H9 (cell line): ENCODE data around the gene THSD4. TPM values are rescaled to one million over a fixed set of nuclear protein-coding genes. Genes with fewer than 3 reads are reported as not detected.

ENCODE experiments used
- DNase-seq: peaks from one replicate; pipeline ENCODE4 v3.0.0-alpha.2; 2017
- H2AFZ ChIP-seq: one replicate; pipeline ENCODE4 v1.6.1; 2013; ENCODE audit warnings: mild to moderate bottlenecking, low read length, control low read depth, moderate library complexity
- H2AK5ac ChIP-seq: 2 replicates; pipeline ENCODE4 v1.6.1; 2013; ENCODE audit warnings: low read length, control low read depth, mixed read lengths; ENCODE audit not compliant: insufficient read length
- H2BK120ac ChIP-seq: one replicate; pipeline ENCODE4 v1.6.1; 2013; ENCODE audit warnings: low read depth, mild to moderate bottlenecking, low read length, control low read depth, inconsistent platforms; ENCODE audit not compliant: poor library complexity, severe bottlenecking
- H2BK12ac ChIP-seq: 2 replicates; pipeline ENCODE4 v1.6.1; 2013; ENCODE audit warnings: low read length, control low read depth, mixed read lengths, low read depth; ENCODE audit not compliant: insufficient read length
- H2BK15ac ChIP-seq: 2 replicates; pipeline ENCODE4 v1.6.1; 2013; ENCODE audit warnings: low read depth, low read length, control low read depth
- H2BK20ac ChIP-seq: one replicate; pipeline ENCODE4 v1.6.1; 2013; ENCODE audit warnings: low read depth, mild to moderate bottlenecking, low read length, control low read depth, inconsistent platforms; ENCODE audit not compliant: poor library complexity, severe bottlenecking
- H2BK5ac ChIP-seq: 2 replicates; pipeline ENCODE4 v1.6.1; 2013; ENCODE audit warnings: low read length, control low read depth, mixed read lengths; ENCODE audit not compliant: insufficient read length
- H3K14ac ChIP-seq: 2 replicates; pipeline ENCODE4 v1.6.1; 2013; ENCODE audit warnings: low read length, control low read depth; ENCODE audit not compliant: insufficient read depth
- H3K18ac ChIP-seq: 2 replicates; pipeline ENCODE4 v1.6.1; 2013; ENCODE audit warnings: low read depth, mild to moderate bottlenecking, mixed read lengths, low read length, control low read depth; ENCODE audit not compliant: insufficient read length
- H3K23ac ChIP-seq: 2 replicates; pipeline ENCODE4 v1.6.1; 2013; ENCODE audit warnings: low read length, control low read depth, mixed read lengths, low read depth; ENCODE audit not compliant: insufficient read length
- H3K23me2 ChIP-seq: 2 replicates; pipeline ENCODE4 v1.6.1; 2013; ENCODE audit warnings: low read depth, mild to moderate bottlenecking, mixed read lengths, low read length, control low read depth; ENCODE audit not compliant: insufficient read length, poor library complexity, severe bottlenecking
- H3K27ac ChIP-seq: 2 replicates; pipeline ENCODE4 v1.5.1; 2013; ENCODE audit warnings: low read length, control low read depth, mixed read lengths, low read depth; ENCODE audit not compliant: insufficient read length
- H3K27me3 ChIP-seq: 2 replicates; pipeline ENCODE4 v1.6.1; 2013; ENCODE audit warnings: low read length, control low read depth, inconsistent platforms; ENCODE audit not compliant: insufficient read depth
- H3K4ac ChIP-seq: 2 replicates; pipeline ENCODE4 v1.6.1; 2013; ENCODE audit warnings: low read depth, mild to moderate bottlenecking, control low read depth, inconsistent platforms, low read length, moderate library complexity
- H3K4me1 ChIP-seq: 2 replicates; pipeline ENCODE4 v1.6.1; 2013; ENCODE audit warnings: low read length, control low read depth, inconsistent platforms; ENCODE audit not compliant: insufficient read depth
- H3K4me2 ChIP-seq: 2 replicates; pipeline ENCODE4 v1.6.1; 2013; ENCODE audit warnings: low read length, control low read depth, mixed read lengths; ENCODE audit not compliant: insufficient read length, insufficient read depth
- H3K56ac ChIP-seq: 2 replicates; pipeline ENCODE4 v1.6.1; 2013; ENCODE audit warnings: low read depth, mild to moderate bottlenecking, mixed read lengths, low read length, control low read depth; ENCODE audit not compliant: insufficient read length
- H3K79me1 ChIP-seq: 2 replicates; pipeline ENCODE4 v1.6.1; 2013; ENCODE audit warnings: low read depth, mild to moderate bottlenecking, moderate library complexity, low read length, control low read depth, inconsistent platforms; ENCODE audit not compliant: insufficient read depth, poor library complexity, severe bottlenecking
- H3K79me2 ChIP-seq: 2 replicates; pipeline ENCODE4 v1.6.1; 2013; ENCODE audit warnings: low read length, control low read depth, inconsistent platforms; ENCODE audit not compliant: insufficient read depth
- H3K9ac ChIP-seq: 2 replicates; pipeline ENCODE4 v1.6.1; 2013; ENCODE audit warnings: low read length, control low read depth, mixed read lengths; ENCODE audit not compliant: insufficient read length; ENCODE audit errors: extremely low read depth
- H3K9me3 ChIP-seq: one replicate; pipeline ENCODE4 v1.6.1; 2013; ENCODE audit warnings: low read depth, low read length, inconsistent platforms; ENCODE audit not compliant: control insufficient read depth
- H3T11ph ChIP-seq: one replicate; pipeline ENCODE4 v1.6.1; 2013; ENCODE audit warnings: mild to moderate bottlenecking, low read length, control low read depth, inconsistent platforms
- H4K20me1 ChIP-seq: one replicate; pipeline ENCODE4 v1.6.1; 2013; ENCODE audit not compliant: control insufficient read depth, insufficient read length, insufficient read depth
- H4K5ac ChIP-seq: 2 replicates; pipeline ENCODE4 v1.6.1; 2013; ENCODE audit warnings: low read depth, mild to moderate bottlenecking, mixed read lengths, low read length, control low read depth; ENCODE audit not compliant: insufficient read length
- H4K8ac ChIP-seq: replicated peaks from 2 replicates; pipeline ENCODE4 v1.6.1; 2013; ENCODE audit warnings: low read length, control low read depth, mixed read lengths, low read depth; ENCODE audit not compliant: insufficient read length
- H4K91ac ChIP-seq: 2 replicates; pipeline ENCODE4 v1.6.1; 2013; ENCODE audit warnings: low read depth, mild to moderate bottlenecking, moderate library complexity, mixed read lengths, low read length, control low read depth; ENCODE audit not compliant: insufficient read length
- H3K27ac Mint-ChIP-seq, 3 experiments: 2 replicates in 2 of 3; 3 replicates in 1 of 3; pipeline ENCODE4 v1.8.0; 2020 to 2021; ENCODE audit warnings: mixed read lengths in 3 of 3, mild to moderate bottlenecking in 1 of 3, moderate library complexity in 1 of 3
- H3K27me3 Mint-ChIP-seq: 2 replicates; pipeline ENCODE4 v1.8.0; 2021; ENCODE audit warnings: low read depth, mild to moderate bottlenecking, moderate library complexity, mixed read lengths
- H3K36me3 Mint-ChIP-seq, 3 experiments: 2 replicates in 2 of 3; 3 replicates in 1 of 3; pipeline ENCODE4 v1.8.0; 2020 to 2021; ENCODE audit warnings: low read depth in 3 of 3, mixed read lengths in 3 of 3; ENCODE audit not compliant: insufficient read depth in 1 of 3
- H3K4me1 Mint-ChIP-seq, 2 experiments: 2 replicates each; pipeline ENCODE4 v1.8.0; 2020; ENCODE audit warnings: mixed read lengths in 2 of 2
- H3K4me3 Mint-ChIP-seq, 2 experiments: 2 replicates in 1 of 2; 3 replicates in 1 of 2; pipeline ENCODE4 v1.8.0; 2020 to 2021; ENCODE audit warnings: mild to moderate bottlenecking in 2 of 2, mixed read lengths in 2 of 2, moderate library complexity in 1 of 2
- H3K9me3 Mint-ChIP-seq, 2 experiments: 2 replicates in 1 of 2; 3 replicates in 1 of 2; pipeline ENCODE4 v1.8.0; 2020; ENCODE audit warnings: mild to moderate bottlenecking in 2 of 2, mixed read lengths in 2 of 2, moderate library complexity in 1 of 2
- WGBS: extraction: QIAGEN DNeasy Blood & Tissue Kit; methylation state at CpG from one replicate; pipeline ENCODE4 v1.1.7; 2013; ENCODE audit warnings: missing lambda C conversion rate, low lambda C conversion rate, mixed read lengths; ENCODE audit not compliant: insufficient read length; ENCODE audit errors: extremely low coverage; 5-methylcytosine and 5-hydroxymethylcytosine counted together
- total RNA-seq: library from RNA; stranded (reverse); gene quantifications from 2 replicates; pipeline ENCODE4 v1.2.1, GENCODE V29; 2021
- TF ChIP-seq, protein P1 (sequence below): fragments of 200-600 bp; sonication (generic); conservative IDR thresholded peaks from 3 replicates; pipeline ENCODE4 v1.8.0; 2021; ENCODE audit warnings: antibody characterized with exemption, mild to moderate bottlenecking

THSD4 gene
- total RNA-seq, 1 experiment from 2014 or later: 5.5 TPM

DNA sequence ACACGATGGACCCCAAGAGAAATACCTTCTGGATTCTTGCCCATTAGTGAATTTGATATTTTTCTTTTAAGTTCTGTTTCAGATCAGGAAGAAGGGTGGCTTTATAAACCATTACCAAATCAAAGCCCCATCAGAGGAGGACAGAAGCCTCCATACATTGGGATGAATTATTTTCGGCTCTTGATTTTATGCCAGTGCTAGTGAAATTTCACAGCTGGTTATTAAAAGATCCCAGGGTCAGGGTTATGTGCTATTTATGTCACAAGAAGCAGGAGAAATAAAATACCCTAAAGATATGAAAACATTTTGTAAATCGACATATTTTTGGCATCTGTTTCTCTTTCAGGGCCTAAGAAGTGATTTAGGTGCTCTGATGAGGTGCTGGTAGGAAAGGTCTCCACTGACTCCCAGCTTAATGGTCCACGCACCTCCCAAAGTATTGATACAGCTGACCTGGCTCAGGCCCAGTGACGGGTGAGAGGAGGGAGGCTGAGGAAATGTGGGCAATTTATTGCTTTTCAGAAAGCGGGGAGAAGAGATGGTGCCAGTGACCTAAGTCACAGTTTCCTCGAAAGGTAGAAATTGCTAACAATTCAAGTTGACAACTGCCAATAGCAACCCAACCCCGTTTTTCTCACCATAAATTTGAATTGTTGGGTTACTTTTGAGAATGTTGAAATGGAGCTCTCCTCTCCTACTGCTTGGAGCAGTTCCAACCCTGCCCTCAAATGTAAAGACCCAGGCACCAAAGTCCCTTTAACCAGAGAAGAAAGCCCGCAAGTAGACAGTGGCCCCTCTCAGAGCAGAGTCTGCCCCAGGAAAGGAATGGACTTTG, 379.5 kb downstream of the THSD4 start:
- Histone ChIP-seq H3K79me1 (no peaks in the 10 kb centered on the region), H4K20me1 (no peaks in the 10 kb centered on the region), H3K9ac (no peak overlapping the region), H2BK120ac (no peak overlapping the region), H2BK15ac (no peak overlapping the region), H3K9me3 (no peaks in the 10 kb centered on the region), H3K23ac (no peak overlapping the region), H3K4me1 (no peaks in the 10 kb centered on the region), H3T11ph (no peak overlapping the region), H2BK12ac (no peak overlapping the region), H3K4me2 (no peak overlapping the region), H4K5ac (no peak overlapping the region), H4K8ac (no peak overlapping the region), H2AK5ac (no peak overlapping the region), H3K79me2 (no peaks in the 10 kb centered on the region), H3K23me2 (no peaks in the 10 kb centered on the region), H2BK20ac (no peak overlapping the region), H3K4ac (no peak overlapping the region), H3K18ac (no peak overlapping the region), H2BK5ac (no peak overlapping the region), H3K27ac (no peak overlapping the region), H3K56ac (no peak overlapping the region), H3K14ac (no peak overlapping the region), H3K27me3 (no peaks in the 10 kb centered on the region), H4K91ac (no peak overlapping the region), H2AFZ (no peak overlapping the region)
- no CpG with 5 or more reads among the region's 9 CpGs for WGBS
- peaks cover 0 to 6% (median 0%) of the 10 kb centered on the region in 3 experiments; a peak in 1 of 7 replicates for H3K36me3 Mint-ChIP-seq
- no peak overlapping the region for H3K4me3 Mint-ChIP-seq
- no peak for DNase-seq
- no peaks in the 10 kb centered on the region; the same call in 1 of the 2 replicates for H3K27me3 Mint-ChIP-seq
- H3K27ac Mint-ChIP-seq: no peak overlapping the region
- TF ChIP-seq, protein P1, sequence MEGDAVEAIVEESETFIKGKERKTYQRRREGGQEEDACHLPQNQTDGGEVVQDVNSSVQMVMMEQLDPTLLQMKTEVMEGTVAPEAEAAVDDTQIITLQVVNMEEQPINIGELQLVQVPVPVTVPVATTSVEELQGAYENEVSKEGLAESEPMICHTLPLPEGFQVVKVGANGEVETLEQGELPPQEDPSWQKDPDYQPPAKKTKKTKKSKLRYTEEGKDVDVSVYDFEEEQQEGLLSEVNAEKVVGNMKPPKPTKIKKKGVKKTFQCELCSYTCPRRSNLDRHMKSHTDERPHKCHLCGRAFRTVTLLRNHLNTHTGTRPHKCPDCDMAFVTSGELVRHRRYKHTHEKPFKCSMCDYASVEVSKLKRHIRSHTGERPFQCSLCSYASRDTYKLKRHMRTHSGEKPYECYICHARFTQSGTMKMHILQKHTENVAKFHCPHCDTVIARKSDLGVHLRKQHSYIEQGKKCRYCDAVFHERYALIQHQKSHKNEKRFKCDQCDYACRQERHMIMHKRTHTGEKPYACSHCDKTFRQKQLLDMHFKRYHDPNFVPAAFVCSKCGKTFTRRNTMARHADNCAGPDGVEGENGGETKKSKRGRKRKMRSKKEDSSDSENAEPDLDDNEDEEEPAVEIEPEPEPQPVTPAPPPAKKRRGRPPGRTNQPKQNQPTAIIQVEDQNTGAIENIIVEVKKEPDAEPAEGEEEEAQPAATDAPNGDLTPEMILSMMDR: no peak
- peaks cover 7 to 8% of the 10 kb centered on the region in 2 experiments; a peak in 4 of 5 replicates for H3K9me3 Mint-ChIP-seq
- no peaks in the 10 kb centered on the region for H3K4me1 Mint-ChIP-seq
